Parathyroid adenoma (tissue), 2 donors: ENCODE measurements around the gene ELOVL6.

Experiments used
- H2AFZ ChIP-seq: fragments of 300-600 bp; sonication (generic); one replicate; pipeline ENCODE4 v1.7.0; 2017; ENCODE audit warnings: antibody characterized with exemption, mild to moderate bottlenecking
- H3K27ac ChIP-seq: fragments of 300-600 bp; sonication (generic); one replicate; pipeline ENCODE4 v1.7.0; 2017
- H3K27me3 ChIP-seq: fragments of 300-600 bp; sonication (generic); one replicate; pipeline ENCODE4 v1.7.0; 2017; ENCODE audit warnings: low read length; ENCODE audit not compliant: control insufficient read depth, insufficient read depth
- H3K36me3 ChIP-seq: fragments of 300-600 bp; sonication (generic); one replicate; pipeline ENCODE4 v1.7.0; 2017; ENCODE audit warnings: low read length; ENCODE audit not compliant: control insufficient read depth, insufficient read depth
- H3K4me1 ChIP-seq: fragments of 300-600 bp; sonication (generic); one replicate; pipeline ENCODE4 v1.7.0; 2017; ENCODE audit warnings: control low read depth
- H3K4me2 ChIP-seq: fragments of 300-600 bp; sonication (generic); one replicate; pipeline ENCODE4 v1.7.0; 2017; ENCODE audit warnings: low read length
- H3K4me3 ChIP-seq: fragments of 300-600 bp; sonication (generic); one replicate; pipeline ENCODE4 v1.7.0; 2017; ENCODE audit warnings: low read depth, low read length
- H3K79me2 ChIP-seq: fragments of 300-600 bp; sonication (generic); one replicate; pipeline ENCODE4 v1.7.0; 2017; ENCODE audit warnings: control low read depth
- H3K9ac ChIP-seq: fragments of 300-600 bp; sonication (generic); one replicate; pipeline ENCODE4 v1.7.0; 2017; ENCODE audit warnings: mild to moderate bottlenecking
- H3K9me3 ChIP-seq: fragments of 300-600 bp; sonication (generic); one replicate; pipeline ENCODE4 v1.7.0; 2017; ENCODE audit warnings: low read length; ENCODE audit not compliant: control insufficient read depth
- CTCF ChIP-seq: fragments of 300-600 bp; sonication (generic); IDR thresholded peaks from one replicate; pipeline ENCODE4 v1.7.0; 2017; ENCODE audit warnings: antibody characterized with exemption, mild to moderate bottlenecking
- donor health status: primary hyperparathyroidism.

ELOVL6 gene

GRCh38 chr4:110198435-110199416 lies at the start of gene ELOVL6:
TSS of gene ELOVL6 (minus strand) at chr4:110198615. CDS start at chr4:110198335, 280 bp downstream.
- peak within 1 kb of the TSS; percentile 56 for H3K27ac ChIP-seq
- H3K4me1 ChIP-seq, result no peaks in the 10 kb centered on the region
- H3K4me2 ChIP-seq, result peak within 1 kb of the TSS; percentile 98
- H2AFZ ChIP-seq, result peak within 1 kb of the TSS; percentile 86
- no peaks in the 10 kb centered on the region for H3K27me3 ChIP-seq
- no peak for TF ChIP-seq CTCF
- H3K9ac ChIP-seq, result no peak within 1 kb of the TSS
- H3K9me3 ChIP-seq, result no peaks in the 10 kb centered on the region
- peak within 1 kb of the TSS; percentile 74 for H3K4me3 ChIP-seq
- H3K36me3 ChIP-seq, result no peaks in the 10 kb centered on the region
- H3K79me2 ChIP-seq, result no peaks in the 10 kb centered on the region

- no peaks in the 10 kb centered on the region for H3K9me3 ChIP-seq
- H3K4me1 ChIP-seq, result no peaks in the 10 kb centered on the region
- H3K4me3 ChIP-seq, result no peak overlapping the region
- H3K4me2 ChIP-seq, result no peak overlapping the region
- H3K79me2 ChIP-seq, result no peaks in the 10 kb centered on the region
- H3K36me3 ChIP-seq, result no peaks in the 10 kb centered on the region
- H3K27ac ChIP-seq, result no peak overlapping the region
- H3K9ac ChIP-seq, result no peak overlapping the region
- no peak for TF ChIP-seq CTCF
- no peaks in the 10 kb centered on the region for H3K27me3 ChIP-seq
- H2AFZ ChIP-seq, result no peak overlapping the region
Observed at GRCh38 chr4:110248100-110248499, 49.7 kb upstream of the ELOVL6 start.

GRCh38 chr4:110247591-110247990 lies 49.2 kb upstream of the ELOVL6 start:
- H3K4me2 ChIP-seq, result no peak overlapping the region
- TF ChIP-seq CTCF, result no peak
- H3K9ac ChIP-seq, result no peak overlapping the region
- H3K79me2 ChIP-seq, result no peaks in the 10 kb centered on the region
- no peak overlapping the region for H3K27ac ChIP-seq
- no peaks in the 10 kb centered on the region for H3K4me1 ChIP-seq
- no peak overlapping the region for H3K4me3 ChIP-seq
- H3K27me3 ChIP-seq, result no peaks in the 10 kb centered on the region
- H2AFZ ChIP-seq, result no peak overlapping the region
- no peaks in the 10 kb centered on the region for H3K36me3 ChIP-seq
- H3K9me3 ChIP-seq, result no peaks in the 10 kb centered on the region

- H3K4me3 ChIP-seq, result no peak overlapping the region
- no peaks in the 10 kb centered on the region for H3K79me2 ChIP-seq
- no peak overlapping the region for H3K27ac ChIP-seq
- no peak overlapping the region for H2AFZ ChIP-seq
- no peaks in the 10 kb centered on the region for H3K4me1 ChIP-seq
- H3K9me3 ChIP-seq, result no peaks in the 10 kb centered on the region
- no peaks in the 10 kb centered on the region for H3K27me3 ChIP-seq
- TF ChIP-seq CTCF, result no peak
- no peaks in the 10 kb centered on the region for H3K36me3 ChIP-seq
- H3K9ac ChIP-seq, result no peak overlapping the region
- H3K4me2 ChIP-seq, result no peak overlapping the region
Observed at GRCh38 chr4:110245577-110245976, 47.2 kb upstream of the ELOVL6 start.
